Cerebellar cortex (tissue), 1 donor: ENCODE results near the gene TNS1.

Source experiments
- DNase-seq: peaks from one replicate; pipeline ENCODE4 v3.0.0-alpha.2; 2015; ENCODE audit warnings: low spot score

The TNS1 gene

GRCh38 chr2:218015586-218016521, 13.1 kb upstream of the TNS1 start:
- DNase-seq = no peak

DNA sequence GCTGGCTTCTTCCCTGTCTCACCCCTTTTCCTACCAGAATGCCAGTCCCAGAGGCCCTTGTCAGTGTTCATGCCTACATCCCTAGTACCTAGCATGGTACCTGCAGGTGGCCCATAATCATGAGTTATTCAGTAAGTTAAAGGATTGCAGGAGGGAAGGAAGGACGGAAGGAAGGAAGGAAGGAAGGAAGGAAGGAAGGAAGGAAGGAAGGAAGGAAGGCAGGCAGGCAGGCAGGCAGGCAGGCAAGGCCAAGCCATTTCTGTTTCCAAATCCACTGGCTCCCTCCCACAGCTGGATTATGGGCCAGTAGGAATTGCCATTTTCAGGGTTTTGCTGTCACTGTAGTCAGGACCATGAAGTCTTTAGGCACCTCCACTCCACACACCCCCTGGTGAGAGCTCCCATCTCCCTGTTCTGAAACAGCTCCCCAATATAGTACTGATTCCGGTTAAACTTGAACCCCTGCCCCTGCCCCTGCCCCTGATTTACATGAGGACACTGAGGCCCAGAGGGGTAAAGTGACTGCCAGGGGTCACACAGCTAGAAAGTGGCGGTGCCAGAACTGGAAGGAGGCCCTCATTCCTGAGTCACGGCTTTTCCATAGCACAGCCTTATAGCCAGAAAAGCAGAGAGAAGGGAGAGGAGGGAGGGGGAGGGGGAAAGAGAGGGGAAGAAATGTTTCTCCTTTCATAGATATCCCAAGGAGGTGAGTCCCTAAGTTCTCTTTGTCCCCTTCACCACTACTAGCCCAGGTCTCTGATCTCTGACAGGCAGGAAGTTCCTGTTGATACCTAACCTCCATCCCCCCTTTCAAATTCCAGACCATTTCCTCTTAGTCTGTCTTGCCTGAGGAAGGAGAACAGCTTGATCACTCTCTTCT, 12.2 kb upstream of the TNS1 start:
- no peak for DNase-seq

- no peak for DNase-seq
Observed at GRCh38 chr2:218013289-218013688, 10.5 kb upstream of the TNS1 start.

GRCh38 chr2:218012284-218012683, 9.5 kb upstream of the TNS1 start:
- no peak for DNase-seq

DNA sequence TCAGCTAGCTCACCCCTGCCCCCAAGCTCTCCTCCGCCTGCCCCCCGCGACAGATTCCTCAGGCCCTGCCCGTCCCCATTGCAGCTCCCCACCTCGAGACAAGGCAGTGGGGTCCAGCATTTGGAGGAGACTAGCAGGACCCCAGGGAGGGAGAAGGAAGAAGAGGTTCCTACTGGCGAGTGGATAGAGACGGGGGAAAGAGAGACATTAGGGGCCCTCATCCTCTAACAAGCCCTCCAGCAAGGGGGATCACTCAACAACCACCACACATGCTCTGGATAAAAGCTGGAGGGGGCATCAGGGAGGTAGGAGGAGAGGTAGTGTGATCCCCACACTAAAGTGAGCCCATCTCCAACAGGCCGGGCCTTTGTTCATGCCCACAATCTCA, 8.9 kb upstream of the TNS1 start:
- DNase-seq = no peak

GRCh38 chr2:218010984-218011652, 8.3 kb upstream of the TNS1 start:
- DNase-seq = no peak

DNA sequence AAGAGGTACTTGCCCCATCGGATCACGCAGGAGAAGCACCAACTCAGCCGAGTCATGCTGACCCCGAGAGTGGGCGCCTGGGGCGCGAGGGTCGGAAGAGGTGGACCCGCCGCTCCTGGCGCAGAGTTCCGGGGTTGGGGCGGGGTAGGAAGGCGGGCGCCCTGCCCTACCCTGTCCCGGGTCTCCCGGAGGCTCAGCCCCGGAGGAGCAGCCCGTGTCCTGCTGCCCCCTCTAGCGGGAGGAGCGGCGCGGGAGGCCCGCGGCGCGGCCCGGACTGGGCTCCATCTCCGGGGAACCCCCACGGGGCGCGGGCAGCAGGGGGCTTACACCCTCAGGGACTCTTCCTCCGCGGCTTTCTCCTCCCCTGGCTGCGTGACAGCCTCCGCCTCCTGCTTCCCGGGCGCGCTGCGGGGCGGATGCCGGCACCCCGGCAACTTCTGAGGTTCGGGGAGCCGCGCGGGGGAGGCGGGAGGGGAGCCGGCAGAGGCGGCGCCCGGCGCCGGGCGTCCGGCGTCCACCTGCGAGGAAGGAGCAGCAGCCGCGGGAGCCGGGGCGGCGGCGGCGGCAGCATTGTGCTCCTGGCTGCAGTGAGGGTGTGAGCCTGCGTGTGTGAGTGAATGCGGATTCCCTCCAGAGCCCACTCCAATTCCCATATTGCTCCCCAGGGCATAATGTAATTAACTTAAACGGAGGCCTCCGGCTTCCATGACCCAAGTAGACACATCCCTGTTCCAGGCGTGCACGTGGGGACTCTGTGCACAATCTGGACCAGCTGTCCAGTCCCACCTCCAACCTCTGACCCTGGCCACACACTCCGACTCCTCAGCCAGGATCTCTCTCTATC, 7.6 kb upstream of the TNS1 start:
- DNase-seq = no peak

GRCh38 chr2:218009765-218010139, 7.0 kb upstream of the TNS1 start:
- DNase-seq = no peak

GRCh38 chr2:218009231-218009630, 6.4 kb upstream of the TNS1 start:
- DNase-seq = no peak

GRCh38 chr2:218008060-218009040, 5.6 kb upstream of the TNS1 start:
- DNase-seq = no peak

DNA sequence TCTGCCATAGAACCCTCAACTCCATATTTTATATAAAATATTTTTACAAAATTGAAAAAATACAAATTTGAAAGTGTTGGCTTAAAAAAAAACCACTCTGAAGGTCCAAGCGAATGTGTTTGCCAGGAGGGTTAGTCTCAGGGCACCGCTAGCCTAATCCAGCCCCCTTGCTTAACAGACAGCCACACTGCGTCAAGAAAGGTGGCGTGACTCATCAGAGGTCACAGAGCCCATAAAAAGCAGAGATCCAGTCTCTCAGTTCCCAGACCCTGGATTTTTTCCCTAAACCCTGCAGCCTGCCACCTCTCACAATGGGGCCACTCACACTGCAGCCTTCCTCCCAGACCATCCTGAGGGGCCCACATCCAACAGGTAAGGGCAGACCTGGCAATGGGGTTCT, 3.9 kb upstream of the TNS1 start:
- no peak for DNase-seq

DNA sequence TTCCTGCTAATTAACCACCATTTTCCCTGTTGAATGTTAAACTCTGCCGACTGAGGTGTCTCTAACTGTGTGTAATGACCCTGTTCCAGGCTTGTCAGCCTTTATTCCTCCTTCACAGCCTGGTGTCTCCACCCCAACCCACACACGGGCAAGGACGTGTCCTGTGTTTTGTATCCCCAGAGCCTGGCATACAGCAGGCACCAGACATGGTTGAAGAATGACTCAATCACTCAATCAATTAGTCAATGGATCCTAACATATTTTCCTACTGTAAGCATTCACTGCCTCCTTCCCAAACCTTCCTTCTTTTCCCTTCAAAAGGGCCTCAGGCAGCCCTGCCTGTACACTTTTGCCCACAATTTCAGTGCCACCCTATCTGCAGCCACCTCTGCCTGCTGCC, 2.7 kb upstream of the TNS1 start:
- DNase-seq = no peak

DNA sequence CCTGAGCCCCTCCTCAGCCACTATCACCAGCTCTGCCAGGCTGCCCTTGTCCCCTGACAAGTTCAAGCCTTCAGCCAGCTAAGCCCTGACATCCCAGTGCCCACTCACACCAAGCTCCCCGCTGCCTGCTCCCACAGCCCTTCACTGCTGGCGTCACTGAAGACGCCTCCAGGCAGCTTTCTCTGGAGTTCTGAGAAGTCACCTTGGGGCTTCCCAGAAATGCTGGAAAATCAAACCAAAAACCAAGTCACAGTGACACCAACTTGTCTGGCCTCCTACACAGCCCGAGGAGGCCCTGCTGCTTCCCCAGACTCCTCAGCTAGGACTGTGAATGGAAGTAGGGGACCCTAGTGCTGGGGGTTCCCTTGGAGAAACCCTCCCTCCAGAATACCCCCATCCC, 2.2 kb upstream of the TNS1 start:
- no peak for DNase-seq

DNA sequence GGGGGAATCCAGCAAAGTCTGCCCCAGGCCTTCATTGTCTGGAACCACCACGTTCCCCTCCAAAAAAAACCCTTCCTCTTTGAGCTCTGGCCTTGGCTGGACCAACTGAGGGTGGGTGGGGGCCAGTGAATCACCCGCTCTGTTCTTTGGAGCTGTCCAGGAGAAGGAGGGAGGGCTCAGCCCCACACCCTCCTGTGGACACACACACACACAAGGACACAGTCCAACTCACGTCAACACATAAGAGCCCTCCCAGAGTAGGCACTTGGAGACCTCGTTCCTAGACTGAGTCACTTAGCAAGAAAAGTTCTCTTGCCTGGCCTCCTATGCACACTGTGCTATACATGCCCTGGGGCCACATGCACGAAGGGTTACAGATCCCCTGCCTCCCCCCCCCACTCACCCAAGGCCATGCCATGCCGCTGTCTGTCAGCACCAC, 1.2 kb upstream of the TNS1 start:
- no peak for DNase-seq

- DNase-seq = no peak
Observed at GRCh38 chr2:218003281-218003944, 618 bp upstream of the TNS1 start.

DNA sequence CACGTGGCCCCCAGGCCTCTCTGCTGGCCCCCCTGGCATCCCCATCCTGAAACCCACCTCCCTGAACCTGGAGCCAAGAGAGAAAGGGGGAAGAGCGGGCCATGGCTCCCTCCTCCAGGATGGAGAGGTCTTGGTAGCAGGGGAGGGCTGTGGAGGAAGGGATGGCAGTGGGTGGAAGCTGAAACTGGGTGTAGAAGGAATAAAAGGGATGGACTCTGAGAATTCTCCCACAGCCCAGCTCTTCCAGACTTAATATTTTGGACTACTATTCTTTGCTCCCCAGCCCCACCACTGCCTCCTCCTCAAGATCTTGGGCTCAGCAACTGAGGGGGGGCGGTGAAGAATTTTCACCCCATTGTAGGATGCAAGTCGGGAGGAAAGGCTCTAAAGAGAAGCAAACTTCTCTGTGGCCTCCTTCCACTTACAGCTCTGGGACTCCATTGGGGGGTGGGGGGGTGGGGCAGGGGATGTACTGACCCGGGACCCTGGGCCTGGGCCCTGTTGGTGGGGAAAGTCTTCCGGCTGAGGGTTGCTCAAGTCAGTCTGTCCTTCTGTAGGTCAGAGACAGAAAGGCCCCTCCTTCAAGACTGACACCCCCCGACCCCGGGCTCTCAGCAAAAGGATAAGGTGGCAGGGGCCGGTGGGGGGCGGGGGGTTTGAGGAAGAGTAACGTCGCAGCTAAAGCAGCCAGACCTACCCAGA, 501 bp downstream of the TNS1 start:
- no peak for DNase-seq

DNA sequence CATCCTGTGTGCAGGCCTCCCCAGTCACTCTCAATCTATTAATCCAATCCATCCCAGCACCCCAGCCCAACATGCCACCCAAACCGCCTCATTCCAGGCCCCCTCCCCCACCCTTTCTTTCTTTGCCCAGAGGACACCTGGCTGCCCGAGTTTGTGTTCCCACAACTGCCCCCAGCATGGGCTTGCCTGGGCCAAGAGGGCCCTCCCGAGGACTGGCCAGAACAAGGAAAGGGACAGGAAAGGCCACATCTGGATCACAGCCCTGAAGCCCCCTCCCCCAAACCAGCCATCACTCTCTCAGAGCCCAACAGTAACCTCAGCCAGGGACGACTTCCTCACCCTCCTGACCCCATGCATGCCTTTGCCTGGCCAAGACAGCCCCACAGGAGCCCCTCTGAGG, 1.2 kb downstream of the TNS1 start:
- DNase-seq = no peak

GRCh38 chr2:218000136-218000535, 2.7 kb downstream of the TNS1 start:
- no peak for DNase-seq

DNA sequence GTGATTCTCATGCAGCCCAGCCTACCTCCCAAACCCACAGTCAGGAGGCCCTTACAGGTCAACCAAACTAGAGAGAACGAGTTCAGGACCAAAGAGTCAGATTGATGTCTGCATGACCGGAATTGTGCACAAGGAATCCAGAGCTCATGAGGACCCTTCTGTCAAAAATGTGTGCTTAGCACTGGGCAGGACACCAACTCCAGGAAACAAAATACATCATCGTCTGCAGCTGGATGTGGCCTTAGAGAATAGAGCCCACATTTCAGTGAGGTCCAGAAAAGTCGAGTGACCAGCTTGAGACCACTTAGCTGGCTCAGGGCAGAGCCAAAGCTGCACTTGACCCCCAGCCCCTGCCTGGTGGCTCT, 3.2 kb downstream of the TNS1 start:
- DNase-seq = no peak
